ENCODE data around the gene ADA.

GRCh38 chr20:44656448-44656847 is 4.9 kb upstream of the ADA start:
- TF ChIP-seq CTCF (IDR thresholded peaks at IDR 0.05) = no peak
- no peak for TF ChIP-seq POLR2A (IDR thresholded peaks at IDR 0.05)

Data from testis (tissue), 2 donors.